ENCODE data around the gene FAM200B.
"Not testable (repeated sequence)": the region's sequence is repeated elsewhere in the genome, so short reads cannot be mapped to it uniquely, and the experiment has no call there.

Gene FAM200B

DNA sequence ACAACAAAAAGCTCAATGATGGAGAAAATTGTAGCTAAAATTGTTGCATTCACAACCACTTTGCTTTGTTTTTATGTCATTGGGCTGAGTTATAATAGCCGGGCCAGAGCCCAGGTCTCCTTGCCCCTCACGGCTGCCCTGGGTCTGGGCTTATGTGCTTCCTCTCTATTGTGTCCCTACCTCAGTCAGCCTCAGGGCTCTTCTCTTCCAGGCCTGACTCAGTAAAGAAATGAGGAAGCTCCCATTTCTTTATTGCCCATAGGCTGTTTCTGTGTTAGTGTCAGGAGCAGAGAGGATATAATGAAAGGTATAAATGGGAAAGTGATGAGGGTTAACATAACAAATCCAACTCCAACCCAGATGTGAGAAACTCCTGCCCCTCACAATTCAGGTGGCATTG lies 39.2 kb downstream of the FAM200B start:
- Mint-ChIP-seq H3K4me3 (no peak overlapping the region), H3K4me1 (ENCODE audit: low read depth) (no peaks in the 10 kb centered on the region)

GRCh38 chr4:15725608-15726007 lies 44.0 kb downstream of the FAM200B start:
- no peak overlapping the region for H3K27ac Mint-ChIP-seq
- peaks cover 2% of the 10 kb centered on the region for H3K27me3 Mint-ChIP-seq
- no peak overlapping the region for H3K4me3 Mint-ChIP-seq
- H3K36me3 Mint-ChIP-seq = no peaks in the 10 kb centered on the region
- H3K4me1 Mint-ChIP-seq (ENCODE audit: low read depth) = no peaks in the 10 kb centered on the region
- H3K9me3 Mint-ChIP-seq (ENCODE audit: low read depth) = no peaks in the 10 kb centered on the region

More for the DNA sequence above, 39.2 kb downstream of the FAM200B start:
- H3K9me3 Mint-ChIP-seq (ENCODE audit: low read depth) = no peaks in the 10 kb centered on the region
- no peaks in the 10 kb centered on the region for H3K36me3 Mint-ChIP-seq
- H3K27me3 Mint-ChIP-seq = no peaks in the 10 kb centered on the region
- no peak overlapping the region for H3K27ac Mint-ChIP-seq

GRCh38 chr4:15729910-15730533 lies 48.4 kb downstream of the FAM200B start:
- Mint-ChIP-seq H3K4me1 (ENCODE audit: low read depth) (peaks cover 15% of the 10 kb centered on the region), H3K27me3 (peaks cover 2% of the 10 kb centered on the region), H3K27ac (no peak overlapping the region), H3K9me3 (ENCODE audit: low read depth) (no peaks in the 10 kb centered on the region), H3K36me3 (no peaks in the 10 kb centered on the region), H3K4me3 (no peak overlapping the region)

DNA sequence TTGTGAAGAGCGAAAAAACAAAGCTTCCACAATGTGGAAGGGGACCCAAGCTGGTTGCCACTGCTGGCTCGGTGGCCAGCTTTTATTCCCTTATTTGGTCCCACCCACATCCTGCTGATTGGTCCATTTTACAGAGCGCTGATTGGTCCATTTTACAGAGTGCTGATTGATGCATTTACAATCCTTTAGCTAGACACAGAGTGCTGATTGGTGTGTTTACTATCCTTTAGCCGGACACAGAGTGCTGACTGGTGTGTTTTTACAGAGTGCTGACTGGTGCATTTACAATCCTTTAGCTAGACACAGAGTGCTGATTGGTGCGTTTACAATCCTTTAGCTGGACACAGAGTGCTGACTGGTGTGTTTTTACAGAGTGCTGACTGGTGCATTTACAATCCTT lies 51.4 kb downstream of the FAM200B start:
- H3K36me3 Mint-ChIP-seq; H3K9me3 Mint-ChIP-seq (ENCODE audit: low read depth); H3K27ac Mint-ChIP-seq; H3K4me3 Mint-ChIP-seq; H3K27me3 Mint-ChIP-seq: not testable (repeated sequence)
- peaks cover 30% of the 10 kb centered on the region for H3K4me1 Mint-ChIP-seq (ENCODE audit: low read depth)

DNA sequence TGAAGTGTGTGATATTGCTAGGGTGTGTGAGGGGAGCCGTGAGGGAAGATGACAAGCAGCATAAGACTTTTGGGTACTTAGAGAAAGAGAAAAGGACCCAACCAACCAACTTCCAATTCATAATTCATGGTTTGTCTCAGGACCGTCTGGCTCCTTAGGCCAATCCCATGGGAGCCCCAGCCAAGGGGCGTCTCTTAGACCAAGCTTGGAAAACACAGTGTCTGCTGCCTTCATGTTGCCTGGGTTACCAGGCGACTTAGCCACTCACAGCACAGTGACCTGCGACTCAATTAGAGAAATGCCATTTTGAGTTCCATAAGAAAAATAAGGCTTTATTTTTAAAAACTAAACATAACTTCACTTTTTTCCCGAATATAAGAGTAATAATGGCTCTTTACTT lies 53.9 kb downstream of the FAM200B start:
- H3K4me1 Mint-ChIP-seq (ENCODE audit: low read depth) = peaks cover 47% of the 10 kb centered on the region

DNA sequence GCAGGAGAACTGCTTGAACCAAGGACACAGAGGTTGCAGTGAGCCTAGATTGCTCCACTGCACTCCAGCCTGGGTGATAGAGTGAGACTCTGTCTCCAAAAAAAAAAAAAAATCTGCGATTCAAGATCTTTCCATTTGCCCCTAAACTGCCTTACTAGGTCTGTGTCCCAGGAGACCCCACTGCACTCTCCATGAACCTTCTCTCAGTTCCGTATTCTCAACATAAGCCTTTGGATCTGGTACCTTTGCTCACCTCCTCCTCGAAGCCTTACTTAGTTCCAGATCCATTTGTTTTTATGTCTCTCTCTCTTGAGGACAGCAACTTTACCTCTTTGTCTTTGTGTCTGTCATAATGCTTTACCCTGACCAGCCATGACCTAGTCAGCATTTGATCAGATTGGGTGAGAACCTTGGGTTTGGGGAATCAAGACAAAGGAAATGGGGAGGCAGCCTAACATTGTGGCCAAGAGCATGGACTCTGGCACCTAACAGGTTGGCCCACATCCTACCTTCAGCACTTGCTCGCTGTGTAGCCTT lies 55.0 kb downstream of the FAM200B start:
- no peaks in the 10 kb centered on the region for H3K9me3 Mint-ChIP-seq (ENCODE audit: low read depth)
- H3K4me1 Mint-ChIP-seq (ENCODE audit: low read depth) = peaks cover 47% of the 10 kb centered on the region
- H3K27ac Mint-ChIP-seq = no peak overlapping the region
- no peak overlapping the region for H3K4me3 Mint-ChIP-seq
- peaks cover 7% of the 10 kb centered on the region for H3K36me3 Mint-ChIP-seq
- H3K27me3 Mint-ChIP-seq = no peaks in the 10 kb centered on the region

More for the DNA sequence above, 53.9 kb downstream of the FAM200B start:
- Mint-ChIP-seq H3K27ac (no peak overlapping the region), H3K36me3 (peaks cover 2% of the 10 kb centered on the region), H3K27me3 (no peaks in the 10 kb centered on the region), H3K9me3 (ENCODE audit: low read depth) (no peaks in the 10 kb centered on the region), H3K4me3 (no peak overlapping the region)

- H3K9me3 Mint-ChIP-seq (ENCODE audit: low read depth) = peaks cover 5% of the 10 kb centered on the region
- no peak overlapping the region for H3K4me3 Mint-ChIP-seq
- peaks cover 47% of the 10 kb centered on the region for H3K4me1 Mint-ChIP-seq (ENCODE audit: low read depth)
- H3K27me3 Mint-ChIP-seq = no peaks in the 10 kb centered on the region
- H3K27ac Mint-ChIP-seq = no peak overlapping the region
- H3K36me3 Mint-ChIP-seq = peaks cover 11% of the 10 kb centered on the region
Observed at GRCh38 chr4:15737255-15737654, 55.6 kb downstream of the FAM200B start.

DNA sequence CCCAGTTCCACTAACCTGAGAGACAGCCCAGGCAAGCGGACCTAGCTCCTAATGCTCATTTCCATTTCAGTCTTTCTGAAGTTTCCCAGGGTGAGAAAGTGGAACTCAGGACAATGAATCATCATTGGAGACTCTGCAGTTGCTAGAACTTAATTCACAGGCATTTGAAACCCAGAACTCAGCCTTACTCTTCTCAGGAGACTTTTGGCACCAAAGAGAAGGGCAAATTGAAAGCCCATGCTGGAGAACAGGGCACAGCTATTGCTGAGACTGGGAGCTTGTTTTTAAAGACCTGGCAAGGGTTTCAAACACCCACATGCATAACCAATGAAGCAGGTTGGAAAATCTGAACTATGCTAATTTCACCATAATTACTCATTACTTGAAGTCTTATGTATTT lies 57.2 kb downstream of the FAM200B start:
- H3K36me3 Mint-ChIP-seq = peaks cover 16% of the 10 kb centered on the region
- H3K27me3 Mint-ChIP-seq = no peaks in the 10 kb centered on the region
- peaks cover 44% of the 10 kb centered on the region for H3K4me1 Mint-ChIP-seq (ENCODE audit: low read depth)
- H3K27ac Mint-ChIP-seq = peak overlapping the region; percentile 73
- H3K9me3 Mint-ChIP-seq (ENCODE audit: low read depth) = peaks cover 10% of the 10 kb centered on the region
- H3K4me3 Mint-ChIP-seq = no peak overlapping the region

Measured in activated naive CD8-positive, alpha-beta T cell (primary cell).